Keratinocyte (primary cell): ENCODE data around the gene ZNF490. TPM values are rescaled to one million over a fixed set of nuclear protein-coding genes. Genes with fewer than 3 reads are reported as not detected.

Experiments used
- DNase-seq: peaks from one replicate; pipeline ENCODE4 v3.0.0-alpha.2; 2011; ENCODE audit warnings: low read depth, missing footprints, low spot score
- FAIRE-seq: peaks from 2 replicates; lab custom pipeline; 2011; peaks lifted over from hg19 to GRCh38; lab: Jason Lieb, UNC
- H2AFZ ChIP-seq: 2 replicates; pipeline ENCODE4 v1.6.0; 2012; ENCODE audit warnings: low read length, control low read depth, inconsistent platforms; ENCODE audit not compliant: control insufficient read depth
- H3K27ac ChIP-seq: 2 replicates; pipeline ENCODE4 v1.5.1; 2011; ENCODE audit warnings: low read length; ENCODE audit not compliant: control insufficient read depth, insufficient read depth
- H3K27me3 ChIP-seq: 3 replicates; pipeline ENCODE4 v1.6.0; 2011; ENCODE audit warnings: low read length; ENCODE audit not compliant: control insufficient read depth, insufficient read depth; ENCODE audit errors: extremely low read depth
- H3K36me3 ChIP-seq, 2 experiments: 2 replicates in 1 of 2; 3 replicates in 1 of 2; pipeline ENCODE4 v1.5.1; 2011; ENCODE audit warnings: low read length in 2 of 2, mild to moderate bottlenecking in 1 of 2; ENCODE audit not compliant: control insufficient read depth in 2 of 2, insufficient read depth in 2 of 2; ENCODE audit errors: extremely low read depth in 1 of 2
- H3K4me1 ChIP-seq: 3 replicates; pipeline ENCODE4 v1.5.1; 2011; ENCODE audit warnings: low read length; ENCODE audit not compliant: control insufficient read depth, insufficient read depth; ENCODE audit errors: extremely low read depth
- H3K4me2 ChIP-seq: 3 replicates; pipeline ENCODE4 v1.6.0; 2011; ENCODE audit warnings: low read depth, low read length; ENCODE audit not compliant: control insufficient read depth, insufficient read depth; ENCODE audit errors: extremely low read depth
- H3K4me3 ChIP-seq, 3 experiments: fragments of 200-600 bp in 1 of 3; sonication (generic) in 1 of 3; 2 replicates in 2 of 3; 3 replicates in 1 of 3; pipeline ENCODE4 v1.5.1; 2011 to 2016; ENCODE audit warnings: low read length in 3 of 3, mild to moderate bottlenecking in 3 of 3, control low read depth in 2 of 3, inconsistent platforms in 1 of 3, low read depth in 1 of 3, mixed read lengths in 1 of 3, mixed run types in 1 of 3, moderate library complexity in 1 of 3; ENCODE audit not compliant: control insufficient read depth in 2 of 3, insufficient read depth in 2 of 3; ENCODE audit errors: extremely low read depth in 1 of 3
- H3K79me2 ChIP-seq: 2 replicates; pipeline ENCODE4 v1.6.0; 2012; ENCODE audit warnings: low read length; ENCODE audit not compliant: control insufficient read depth, insufficient read depth
- H3K9ac ChIP-seq: 3 replicates; pipeline ENCODE4 v1.6.0; 2011; ENCODE audit warnings: low read length; ENCODE audit not compliant: control insufficient read depth, insufficient read depth; ENCODE audit errors: extremely low read depth
- H3K9me1 ChIP-seq: 3 replicates; pipeline ENCODE4 v1.6.0; 2011; ENCODE audit warnings: low read length; ENCODE audit not compliant: control insufficient read depth, insufficient read depth; ENCODE audit errors: extremely low read depth
- H3K9me3 ChIP-seq: 2 replicates; pipeline ENCODE4 v1.5.1; 2012; ENCODE audit warnings: low read depth, low read length; ENCODE audit not compliant: control insufficient read depth
- H4K20me1 ChIP-seq: 3 replicates; pipeline ENCODE4 v1.6.0; 2011; ENCODE audit warnings: low read length; ENCODE audit not compliant: control insufficient read depth, insufficient read depth; ENCODE audit errors: extremely low read depth
- EZH2 ChIP-seq: IDR thresholded peaks from one replicate; pipeline ENCODE4 v1.6.1; 2012; ENCODE audit warnings: inconsistent platforms, mild to moderate bottlenecking, low read length, moderate library complexity
- dilution Hi-C: fragments of 300-500 bp; cut with MboI; formaldehyde crosslinking; loops from one replicate; pipeline ENCODE4 v1.7.0; 2020; ENCODE audit warnings: low sequenced_read_pairs; ENCODE audit not compliant: extremely low pct_ligation_motif_present
- polyA plus RNA-seq, 5 experiments: library from polyadenylated mRNA; depleted of rRNA in 3 of 5; stranded (reverse) in 3 of 5; stranded (forward) in 1 of 5; unstranded in 1 of 5; fragments of >200 nt; gene quantifications; 1 replicate in 1 of 5; 2 replicates in 3 of 5; 3 replicates in 1 of 5; pipeline versions ENCODE4 v1.2.1 to v1.2.3, GENCODE V29; 2011 to 2012; ENCODE audit warnings: missing spikeins in 2 of 5, low read depth in 1 of 5, low replicate concordance in 1 of 5
- TF ChIP-seq, protein P1 (sequence below), 3 experiments: IDR thresholded peaks in 1 of 3; conservative IDR thresholded peaks in 1 of 3; optimal IDR thresholded peaks in 1 of 3; 2 replicates in 2 of 3; 3 replicates in 1 of 3; pipeline versions ENCODE3 to v1.5.1; 2011; ENCODE audit warnings: low read length in 3 of 3, mild to moderate bottlenecking in 3 of 3, moderate library complexity in 2 of 3, control low read depth in 1 of 3, inconsistent platforms in 1 of 3; ENCODE audit not compliant: insufficient read depth in 2 of 3; ENCODE audit errors: extremely low read depth in 1 of 3

ZNF490 gene
- polyA plus RNA-seq, 1 donor (not counting 4 experiments of a cell fraction or from before 2014, with no cell fraction given), result 3.2 TPM

GRCh38 chr19:12596927-12597548 lies 13.6 kb downstream of the ZNF490 start:
- H3K9ac ChIP-seq, result no peak overlapping the region
- H4K20me1 ChIP-seq, result no peaks in the 10 kb centered on the region
- DNase-seq (no peak), FAIRE-seq (no peak)
- H3K9me1 ChIP-seq, result no peaks in the 10 kb centered on the region
- H2AFZ ChIP-seq, result no peak overlapping the region
- H3K27me3 ChIP-seq, result no peaks in the 10 kb centered on the region
- H3K9me3 ChIP-seq, result no peaks in the 10 kb centered on the region
- no peaks in the 10 kb centered on the region for H3K79me2 ChIP-seq
- dilution Hi-C loops, result no loop called here
- H3K4me3 ChIP-seq, result no peak overlapping the region
- TF ChIP-seq, protein P1, sequence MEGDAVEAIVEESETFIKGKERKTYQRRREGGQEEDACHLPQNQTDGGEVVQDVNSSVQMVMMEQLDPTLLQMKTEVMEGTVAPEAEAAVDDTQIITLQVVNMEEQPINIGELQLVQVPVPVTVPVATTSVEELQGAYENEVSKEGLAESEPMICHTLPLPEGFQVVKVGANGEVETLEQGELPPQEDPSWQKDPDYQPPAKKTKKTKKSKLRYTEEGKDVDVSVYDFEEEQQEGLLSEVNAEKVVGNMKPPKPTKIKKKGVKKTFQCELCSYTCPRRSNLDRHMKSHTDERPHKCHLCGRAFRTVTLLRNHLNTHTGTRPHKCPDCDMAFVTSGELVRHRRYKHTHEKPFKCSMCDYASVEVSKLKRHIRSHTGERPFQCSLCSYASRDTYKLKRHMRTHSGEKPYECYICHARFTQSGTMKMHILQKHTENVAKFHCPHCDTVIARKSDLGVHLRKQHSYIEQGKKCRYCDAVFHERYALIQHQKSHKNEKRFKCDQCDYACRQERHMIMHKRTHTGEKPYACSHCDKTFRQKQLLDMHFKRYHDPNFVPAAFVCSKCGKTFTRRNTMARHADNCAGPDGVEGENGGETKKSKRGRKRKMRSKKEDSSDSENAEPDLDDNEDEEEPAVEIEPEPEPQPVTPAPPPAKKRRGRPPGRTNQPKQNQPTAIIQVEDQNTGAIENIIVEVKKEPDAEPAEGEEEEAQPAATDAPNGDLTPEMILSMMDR (optimal IDR thresholded peaks at IDR 0.05 in 1 of 3, IDR thresholded peaks at IDR 0.05 in 1 of 3, conservative IDR thresholded peaks at IDR 0.05 in 1 of 3; ENCODE audit: extremely low read depth in 1 of 3, insufficient read depth in 2 of 3, low read length in 3 of 3), result no peak
- TF ChIP-seq EZH2, result no peak
- H3K4me2 ChIP-seq, result no peak overlapping the region
- peaks cover 3% of the 10 kb centered on the region in 2 experiments for H3K36me3 ChIP-seq
- no peak overlapping the region for H3K27ac ChIP-seq
- H3K4me1 ChIP-seq, result no peaks in the 10 kb centered on the region

DNA sequence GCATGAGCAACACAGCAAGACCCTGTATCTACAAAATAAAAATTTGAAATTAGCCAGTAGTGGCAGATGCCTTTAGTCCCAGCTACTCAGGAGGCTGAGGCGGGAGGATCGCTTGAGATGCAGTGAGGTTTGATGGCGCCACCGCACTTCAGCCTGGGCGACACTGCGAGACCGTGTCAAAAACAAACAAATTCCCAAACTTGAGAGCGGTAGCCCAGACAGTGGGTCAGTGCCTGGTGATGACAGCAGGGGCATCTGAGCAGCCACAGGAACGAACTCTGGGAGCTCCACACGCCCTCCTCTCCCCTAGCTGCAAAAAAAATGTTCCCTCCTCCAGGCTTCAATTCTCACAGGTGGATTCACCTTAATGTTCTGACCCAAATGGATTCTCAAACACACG lies 14.1 kb downstream of the ZNF490 start:
- H3K4me3 ChIP-seq, result no peak overlapping the region
- H2AFZ ChIP-seq, result no peak overlapping the region
- no peaks in the 10 kb centered on the region for H3K27me3 ChIP-seq
- TF ChIP-seq, protein P1 (optimal IDR thresholded peaks at IDR 0.05 in 1 of 3, IDR thresholded peaks at IDR 0.05 in 1 of 3, conservative IDR thresholded peaks at IDR 0.05 in 1 of 3; ENCODE audit: extremely low read depth in 1 of 3, insufficient read depth in 2 of 3, low read length in 3 of 3), result no peak
- no peak for TF ChIP-seq EZH2
- FAIRE-seq (no peak), DNase-seq (no peak)
- H3K36me3 ChIP-seq, result peaks cover 3% of the 10 kb centered on the region in 2 experiments
- no peaks in the 10 kb centered on the region for H3K79me2 ChIP-seq
- dilution Hi-C loops, result no loop called here
- no peak overlapping the region for H3K9ac ChIP-seq
- H3K27ac ChIP-seq, result no peak overlapping the region
- no peaks in the 10 kb centered on the region for H3K9me3 ChIP-seq
- H3K9me1 ChIP-seq, result no peaks in the 10 kb centered on the region
- H3K4me1 ChIP-seq, result no peaks in the 10 kb centered on the region
- H4K20me1 ChIP-seq, result no peaks in the 10 kb centered on the region
- no peak overlapping the region for H3K4me2 ChIP-seq
